HCT116 (cell line): ENCODE results near the gene DMKN. TPM values are rescaled to one million over a fixed set of nuclear protein-coding genes. Genes with fewer than 3 reads are reported as not detected.

Experiments
- ATAC-seq: fragments of 200-7000 bp; cut with Tn5 transposase; 2 replicates; pipeline ENCODE4 v1.9.1; 2020; ENCODE audit warnings: mild to moderate bottlenecking, moderate library complexity
- BruUV-seq: library from RNA; stranded (reverse); fragments of 400-500 nt; replicated peaks from 2 replicates; lab custom pipeline; 2021; lab: Mats Ljungman, UMichigan
- CTCF ChIA-PET: fragments of 300-600 bp; sonication (Branson Sonifier 250); formaldehyde crosslinking; loops from one replicate; lab custom pipeline; 2021; ENCODE audit warnings: antibody characterized with exemption; lab: Charles Lee
- POLR2A ChIA-PET: fragments of 300-600, 350-600 bp; sonication (Branson Sonifier 250); formaldehyde crosslinking; loops from one replicate; lab custom pipeline; 2021; ENCODE audit warnings: antibody characterized with exemption; lab: Charles Lee
- RAD21 ChIA-PET, 2 experiments: fragments of 300-600 bp; sonication (Branson Sonifier 250); formaldehyde crosslinking; loops; one replicate each; lab custom pipeline; 2023; ENCODE audit warnings: low total read pairs in 2 of 2; ENCODE audit not compliant: uncharacterized antibody in 2 of 2, unreplicated experiment in 2 of 2, low non-redundant PET in 1 of 2; lab: Charles Lee
- DNase-seq: peaks from one replicate; pipeline ENCODE4 v3.0.0-alpha.2; 2010; ENCODE audit warnings: low read depth, low spot score
- H2AFZ ChIP-seq: fragments of 200-600 bp; shearing (Covaris generic), sonication (generic); 2 replicates; pipeline ENCODE4 v1.6.1; 2017; ENCODE audit warnings: low read depth, mixed run types, mixed read lengths, antibody characterized with exemption, low read length; ENCODE audit not compliant: poor library complexity, severe bottlenecking
- H3K27ac ChIP-seq: 2 replicates; pipeline ENCODE4 v1.5.1; 2012; ENCODE audit warnings: low read depth, low read length
- H3K27me3 ChIP-seq: fragments of 200-600 bp; sonication (generic); 2 replicates; pipeline ENCODE4 v1.6.1; 2016; ENCODE audit warnings: mixed run types, low read length, mixed read lengths; ENCODE audit not compliant: insufficient read depth
- H3K36me3 ChIP-seq, 2 experiments: fragments of 200-500 bp in 1 of 2; fragments of 200-600 bp in 1 of 2; sonication (Bioruptor generic) in 1 of 2; sonication (generic) in 1 of 2; 2 replicates each; pipeline versions ENCODE4 v1.5.1 to v1.6.1; 2014 to 2016; ENCODE audit warnings: low read length in 2 of 2, inconsistent platforms in 1 of 2, mixed read lengths in 1 of 2, mixed run types in 1 of 2; ENCODE audit not compliant: insufficient read depth in 2 of 2, control insufficient read depth in 1 of 2
- H3K4me1 ChIP-seq, 2 experiments: fragments of 200-600 bp in 1 of 2; sonication (generic) in 1 of 2; 2 replicates each; pipeline versions ENCODE4 v1.5.1 to v1.6.1; 2012 to 2017; ENCODE audit warnings: low read length in 2 of 2, inconsistent platforms in 1 of 2, mild to moderate bottlenecking in 1 of 2, mixed read lengths in 1 of 2, mixed run types in 1 of 2, moderate library complexity in 1 of 2; ENCODE audit not compliant: insufficient read depth in 2 of 2, control insufficient read depth in 1 of 2
- H3K4me2 ChIP-seq: fragments of 200-600 bp; sonication (generic); 2 replicates; pipeline ENCODE4 v1.6.1; 2017; ENCODE audit warnings: mixed run types, low read length, mixed read lengths
- H3K4me3 ChIP-seq, 2 experiments: fragments of 200-600 bp in 1 of 2; sonication (generic) in 1 of 2; replicated peaks in 1 of 2; 2 replicates each; pipeline ENCODE4 v1.5.1; 2011 to 2016; ENCODE audit warnings: low read length in 2 of 2, control low read depth in 1 of 2, low read depth in 1 of 2, mild to moderate bottlenecking in 1 of 2, mixed read lengths in 1 of 2, mixed run types in 1 of 2
- H3K79me2 ChIP-seq: fragments of 200-600 bp; sonication (generic); 2 replicates; pipeline ENCODE4 v1.6.1; 2017; ENCODE audit warnings: mild to moderate bottlenecking, mixed run types, low read length, moderate library complexity, mixed read lengths; ENCODE audit not compliant: insufficient read depth
- H3K9ac ChIP-seq: fragments of 200-600 bp; sonication (generic); 2 replicates; pipeline ENCODE4 v1.6.1; 2016; ENCODE audit warnings: low read length, mixed read lengths
- H3K9me2 ChIP-seq: fragments of 200-600 bp; sonication (generic), shearing (Covaris generic); 2 replicates; pipeline ENCODE4 v1.6.1; 2017; ENCODE audit warnings: mixed run types, mild to moderate bottlenecking, moderate library complexity; ENCODE audit not compliant: insufficient read depth
- H3K9me3 ChIP-seq, 2 experiments: fragments of 200-500 bp in 1 of 2; fragments of 200-600 bp in 1 of 2; sonication (Bioruptor generic) in 1 of 2; sonication (generic) in 1 of 2; 2 replicates each; pipeline ENCODE4 v1.6.1; 2014 to 2017; ENCODE audit warnings: low read length in 2 of 2, mixed read lengths in 2 of 2, inconsistent platforms in 1 of 2, low read depth in 1 of 2, mild to moderate bottlenecking in 1 of 2, mixed run types in 1 of 2, moderate library complexity in 1 of 2; ENCODE audit not compliant: control insufficient read depth in 1 of 2, insufficient read depth in 1 of 2
- H4K20me1 ChIP-seq: fragments of 200-600 bp; sonication (generic), shearing (Covaris generic); 2 replicates; pipeline ENCODE4 v1.6.1; 2017; ENCODE audit warnings: mixed run types, mild to moderate bottlenecking, moderate library complexity; ENCODE audit not compliant: insufficient read depth
- ELF1 ChIP-seq: IDR thresholded peaks from 2 replicates; pipeline ENCODE4 v1.6.1; 2012; ENCODE audit warnings: low read depth, borderline replicate concordance
- EZH2 ChIP-seq: fragments of 200-600 bp; sonication (generic); IDR thresholded peaks from 2 replicates; pipeline ENCODE4 v1.6.1; 2017; ENCODE audit warnings: antibody characterized with exemption, mixed run types
- EZH2phosphoT487 ChIP-seq: fragments of 200-600 bp; IDR thresholded peaks from 2 replicates; pipeline ENCODE4 v1.6.1; 2018; ENCODE audit warnings: antibody characterized with exemption, borderline replicate concordance
- JUND ChIP-seq: IDR thresholded peaks from 2 replicates; pipeline ENCODE4 v1.6.1; 2012
- POLR2AphosphoS5 ChIP-seq: IDR thresholded peaks from 2 replicates; pipeline ENCODE4 v1.6.1; 2011; ENCODE audit warnings: mild to moderate bottlenecking, low read depth, low read length, moderate library complexity
- RAD21 ChIP-seq: IDR thresholded peaks from 2 replicates; pipeline ENCODE4 v1.6.1; 2012; ENCODE audit warnings: low read depth, mild to moderate bottlenecking
- SP1 ChIP-seq: IDR thresholded peaks from 2 replicates; pipeline ENCODE4 v1.6.1; 2012; ENCODE audit warnings: low read depth
- TCF7L2 ChIP-seq: IDR thresholded peaks from 2 replicates; pipeline ENCODE4 v1.7.0; 2011; ENCODE audit warnings: borderline replicate concordance, inconsistent platforms; ENCODE audit not compliant: insufficient read depth, insufficient read length; ENCODE audit errors: extremely low read depth
- intact Hi-C: fragments of 100-400 bp; cut with micrococcal nuclease; formaldehyde crosslinking; loops from 2 replicates; pipeline ENCODE4 v1.10.0; 2022
- total RNA-seq: library from RNA; stranded (reverse); gene quantifications from one replicate; pipeline ENCODE4 v1.2.1, GENCODE V29; 2021; ENCODE audit not compliant: unreplicated experiment
- TF ChIP-seq, protein P1 (sequence below): IDR thresholded peaks from 2 replicates; pipeline ENCODE4 v1.6.1; 2011; ENCODE audit warnings: mild to moderate bottlenecking, low read length, moderate library complexity; ENCODE audit not compliant: insufficient replicate concordance; ENCODE audit errors: extremely low read depth
- TF ChIP-seq, protein P2 (sequence below): IDR thresholded peaks from 2 replicates; pipeline ENCODE4 v1.6.1; 2012

The DMKN gene
- total RNA-seq, 1 experiment from 2014 or later = 246 TPM

DNA sequence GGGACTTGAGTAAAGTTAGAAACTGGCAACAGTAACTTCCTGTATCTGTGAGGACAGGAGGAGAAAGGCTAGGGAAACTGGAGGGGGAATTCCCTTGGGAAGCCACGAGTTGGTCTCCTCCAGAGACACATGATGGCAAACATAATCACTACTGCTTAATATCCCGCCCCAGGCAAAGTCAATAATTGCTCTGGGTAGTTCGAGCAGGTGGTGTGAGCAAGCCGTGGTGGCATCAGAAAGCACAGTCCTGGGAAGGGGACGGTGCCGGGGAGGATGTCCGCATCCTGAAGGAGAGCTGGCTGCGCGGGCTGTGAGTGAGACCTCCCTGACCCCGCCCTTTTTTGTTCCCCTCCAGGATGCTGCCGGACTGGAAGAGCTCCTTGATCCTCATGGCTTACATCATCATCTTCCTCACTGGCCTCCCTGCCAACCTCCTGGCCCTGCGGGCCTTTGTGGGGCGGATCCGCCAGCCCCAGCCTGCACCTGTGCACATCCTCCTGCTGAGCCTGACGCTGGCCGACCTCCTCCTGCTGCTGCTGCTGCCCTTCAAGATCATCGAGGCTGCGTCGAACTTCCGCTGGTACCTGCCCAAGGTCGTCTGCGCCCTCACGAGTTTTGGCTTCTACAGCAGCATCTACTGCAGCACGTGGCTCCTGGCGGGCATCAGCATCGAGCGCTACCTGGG is 63.9 kb downstream of the DMKN start:
- intact Hi-C loops = no loop called here
- Histone ChIP-seq H3K9ac (no peak overlapping the region), H2AFZ (no peak overlapping the region), H3K4me2 (no peak overlapping the region), H3K79me2 (no peaks in the 10 kb centered on the region), H3K36me3 (no peaks in the 10 kb centered on the region), H3K27ac (no peak overlapping the region), H3K27me3 (peaks cover 29% of the 10 kb centered on the region), H3K9me2 (no peaks in the 10 kb centered on the region), H4K20me1 (no peaks in the 10 kb centered on the region), H3K9me3 (no peaks in the 10 kb centered on the region), H3K4me3 (no peak overlapping the region), H3K4me1 (no peaks in the 10 kb centered on the region)
- no TSS peak for BruUV-seq
- ChIA-PET POLR2A (interaction anchor here (1.3 kb wide), 1 partner anchor 14 kb away, joined by 3 read pairs; no protein-coding TSS in a partner anchor), RAD21 (no interaction called here), CTCF (no interaction called here)
- DNase-seq = no peak
- TF ChIP-seq ELF1 (no peak), TCF7L2 (no peak), SP1 (no peak), EZH2 (no peak), JUND (no peak), EZH2phosphoT487 (no peak), POLR2AphosphoS5 (no peak), RAD21 (no peak)
- TF ChIP-seq, protein P1, sequence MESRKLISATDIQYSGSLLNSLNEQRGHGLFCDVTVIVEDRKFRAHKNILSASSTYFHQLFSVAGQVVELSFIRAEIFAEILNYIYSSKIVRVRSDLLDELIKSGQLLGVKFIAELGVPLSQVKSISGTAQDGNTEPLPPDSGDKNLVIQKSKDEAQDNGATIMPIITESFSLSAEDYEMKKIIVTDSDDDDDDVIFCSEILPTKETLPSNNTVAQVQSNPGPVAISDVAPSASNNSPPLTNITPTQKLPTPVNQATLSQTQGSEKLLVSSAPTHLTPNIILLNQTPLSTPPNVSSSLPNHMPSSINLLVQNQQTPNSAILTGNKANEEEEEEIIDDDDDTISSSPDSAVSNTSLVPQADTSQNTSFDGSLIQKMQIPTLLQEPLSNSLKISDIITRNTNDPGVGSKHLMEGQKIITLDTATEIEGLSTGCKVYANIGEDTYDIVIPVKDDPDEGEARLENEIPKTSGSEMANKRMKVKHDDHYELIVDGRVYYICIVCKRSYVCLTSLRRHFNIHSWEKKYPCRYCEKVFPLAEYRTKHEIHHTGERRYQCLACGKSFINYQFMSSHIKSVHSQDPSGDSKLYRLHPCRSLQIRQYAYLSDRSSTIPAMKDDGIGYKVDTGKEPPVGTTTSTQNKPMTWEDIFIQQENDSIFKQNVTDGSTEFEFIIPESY = no peak
- TF ChIP-seq, protein P2, sequence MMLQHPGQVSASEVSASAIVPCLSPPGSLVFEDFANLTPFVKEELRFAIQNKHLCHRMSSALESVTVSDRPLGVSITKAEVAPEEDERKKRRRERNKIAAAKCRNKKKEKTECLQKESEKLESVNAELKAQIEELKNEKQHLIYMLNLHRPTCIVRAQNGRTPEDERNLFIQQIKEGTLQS = no peak
- ATAC-seq = no peak
